ENCODE data around the gene SPPL3. TPM values are rescaled to one million over a fixed set of nuclear protein-coding genes. Genes with fewer than 3 reads are reported as not detected.

Gene SPPL3
- total RNA-seq, 1 donor from 2014 or later = 25.8 TPM

DNA sequence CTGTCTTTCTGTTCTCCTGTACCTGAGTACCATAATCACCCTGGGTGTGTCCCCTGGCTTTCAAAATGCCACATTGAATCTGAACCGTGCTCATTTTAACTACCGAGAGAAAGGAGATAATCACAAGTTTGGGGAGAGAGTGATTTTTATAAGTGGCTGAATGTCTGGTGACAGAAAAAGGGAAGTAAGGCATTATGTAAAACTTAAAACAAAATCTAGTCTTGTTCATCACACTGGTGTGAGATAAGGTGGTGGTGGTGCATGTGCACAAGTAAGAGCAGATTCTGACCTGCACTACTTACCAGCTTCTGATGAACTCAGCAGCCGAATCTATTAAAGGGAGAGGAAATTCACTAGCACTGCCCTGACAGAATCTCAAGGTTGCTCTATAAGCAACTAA, 56.3 kb downstream of the SPPL3 start:
- no peaks in the 10 kb centered on the region for H3K36me3 ChIP-seq
- no peak for DNase-seq (ENCODE audit: low spot score)
- TF ChIP-seq, protein P1, sequence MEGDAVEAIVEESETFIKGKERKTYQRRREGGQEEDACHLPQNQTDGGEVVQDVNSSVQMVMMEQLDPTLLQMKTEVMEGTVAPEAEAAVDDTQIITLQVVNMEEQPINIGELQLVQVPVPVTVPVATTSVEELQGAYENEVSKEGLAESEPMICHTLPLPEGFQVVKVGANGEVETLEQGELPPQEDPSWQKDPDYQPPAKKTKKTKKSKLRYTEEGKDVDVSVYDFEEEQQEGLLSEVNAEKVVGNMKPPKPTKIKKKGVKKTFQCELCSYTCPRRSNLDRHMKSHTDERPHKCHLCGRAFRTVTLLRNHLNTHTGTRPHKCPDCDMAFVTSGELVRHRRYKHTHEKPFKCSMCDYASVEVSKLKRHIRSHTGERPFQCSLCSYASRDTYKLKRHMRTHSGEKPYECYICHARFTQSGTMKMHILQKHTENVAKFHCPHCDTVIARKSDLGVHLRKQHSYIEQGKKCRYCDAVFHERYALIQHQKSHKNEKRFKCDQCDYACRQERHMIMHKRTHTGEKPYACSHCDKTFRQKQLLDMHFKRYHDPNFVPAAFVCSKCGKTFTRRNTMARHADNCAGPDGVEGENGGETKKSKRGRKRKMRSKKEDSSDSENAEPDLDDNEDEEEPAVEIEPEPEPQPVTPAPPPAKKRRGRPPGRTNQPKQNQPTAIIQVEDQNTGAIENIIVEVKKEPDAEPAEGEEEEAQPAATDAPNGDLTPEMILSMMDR (IDR thresholded peaks at IDR 0.05) = no peak
- TF ChIP-seq EZH2 (IDR thresholded peaks at IDR 0.05) (no peak), EZH2phosphoT487 (IDR thresholded peaks at IDR 0.05) (no peak)
- H4K20me1 ChIP-seq (ENCODE audit: low read depth) = peaks cover 67% of the 10 kb centered on the region
- Mint-ChIP-seq H3K9me3 (no peaks in the 10 kb centered on the region), H3K27me3 (ENCODE audit: insufficient read depth, low read depth) (no peaks in the 10 kb centered on the region), H3K36me3 (no peaks in the 10 kb centered on the region), H3K27ac (no peak overlapping the region), H3K4me1 (peaks cover 8% of the 10 kb centered on the region), H3K4me3 (no peak overlapping the region)
- H3F3A ChIP-seq (ENCODE audit: low read depth) = peaks cover 9% of the 10 kb centered on the region
- peaks cover 68% of the 10 kb centered on the region for H3K79me2 ChIP-seq (ENCODE audit: low read depth)
- no peak overlapping the region for H3K4me2 ChIP-seq
- no peak overlapping the region for H3K4me3 ChIP-seq
- H3K4me1 ChIP-seq = peaks cover 2% of the 10 kb centered on the region
- no peaks in the 10 kb centered on the region for H3K27me3 ChIP-seq
- H3K9me3 ChIP-seq (ENCODE audit: low read depth) = no peaks in the 10 kb centered on the region
- no peak overlapping the region for H3K27ac ChIP-seq
- no peak overlapping the region for H2AFZ ChIP-seq (replicated peaks)
- H3K9ac ChIP-seq = no peak overlapping the region

DNA sequence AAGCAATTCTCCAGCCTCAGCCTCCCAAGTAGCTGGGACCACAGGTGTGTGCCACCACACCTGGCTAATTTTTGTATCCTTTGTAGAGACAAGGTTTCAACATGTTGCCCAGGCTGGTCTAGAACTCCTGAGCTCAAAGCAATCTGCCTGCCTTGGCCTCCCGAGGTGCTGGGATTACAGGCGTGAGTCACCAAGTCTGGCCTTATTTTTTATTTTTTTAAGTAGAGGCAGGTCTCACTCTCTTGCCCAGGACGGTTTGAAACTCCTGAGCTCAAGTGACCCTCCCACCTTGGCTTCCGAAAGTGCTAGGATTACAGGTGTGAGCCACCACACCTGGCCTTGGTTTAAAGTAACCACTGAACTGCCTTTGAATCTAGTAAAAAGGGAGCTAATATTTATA, 56.8 kb downstream of the SPPL3 start:
- Mint-ChIP-seq H3K36me3 (no peaks in the 10 kb centered on the region), H3K4me1 (peaks cover 10% of the 10 kb centered on the region), H3K4me3 (no peak overlapping the region), H3K27me3 (ENCODE audit: insufficient read depth, low read depth) (no peaks in the 10 kb centered on the region), H3K9me3 (no peaks in the 10 kb centered on the region), H3K27ac (no peak overlapping the region)
- H3K4me3 ChIP-seq = no peak overlapping the region
- no peaks in the 10 kb centered on the region for H3K27me3 ChIP-seq
- no peaks in the 10 kb centered on the region for H3K9me3 ChIP-seq (ENCODE audit: low read depth)
- H3K79me2 ChIP-seq (ENCODE audit: low read depth) = peaks cover 68% of the 10 kb centered on the region
- H3K27ac ChIP-seq = no peak overlapping the region
- peaks cover 9% of the 10 kb centered on the region for H3F3A ChIP-seq (ENCODE audit: low read depth)
- no peak overlapping the region for H2AFZ ChIP-seq (replicated peaks)
- H4K20me1 ChIP-seq (ENCODE audit: low read depth) = peaks cover 70% of the 10 kb centered on the region
- no peak overlapping the region for H3K4me2 ChIP-seq
- H3K9ac ChIP-seq = no peak overlapping the region
- H3K4me1 ChIP-seq = peaks cover 6% of the 10 kb centered on the region
- DNase-seq (ENCODE audit: low spot score) = no peak
- TF ChIP-seq EZH2 (IDR thresholded peaks at IDR 0.05) = no peak
- TF ChIP-seq, protein P1 (IDR thresholded peaks at IDR 0.05) = no peak
- TF ChIP-seq EZH2phosphoT487 (IDR thresholded peaks at IDR 0.05) = no peak
- no peaks in the 10 kb centered on the region for H3K36me3 ChIP-seq

DNA sequence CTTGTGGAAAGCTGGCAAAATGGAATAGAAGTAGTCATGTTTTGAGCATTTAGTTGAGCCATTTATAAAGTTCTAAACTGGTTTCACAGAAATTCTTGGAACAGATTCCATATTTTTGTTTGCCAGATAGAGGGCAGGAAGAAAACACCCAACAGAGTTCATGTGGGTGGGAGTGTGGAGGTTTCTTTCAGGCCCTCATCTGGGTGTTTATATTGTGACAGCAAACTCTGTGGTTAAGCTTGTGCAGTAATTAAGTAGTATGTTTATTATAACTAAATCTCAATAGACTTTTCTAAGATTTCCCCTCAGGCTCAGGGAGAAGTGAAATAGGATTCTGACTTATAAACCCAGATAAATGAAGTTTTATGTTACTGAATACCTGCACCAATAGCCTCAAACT, 57.4 kb downstream of the SPPL3 start:
- H3K27ac ChIP-seq = no peak overlapping the region

More for the DNA sequence above, 57.4 kb downstream of the SPPL3 start:
- Histone ChIP-seq H2AFZ (replicated peaks) (no peak overlapping the region), H3K4me2 (no peak overlapping the region), H3K4me1 (peaks cover 9% of the 10 kb centered on the region), H3K9me3 (ENCODE audit: low read depth) (no peaks in the 10 kb centered on the region), H3F3A (ENCODE audit: low read depth) (peaks cover 8% of the 10 kb centered on the region), H4K20me1 (ENCODE audit: low read depth) (peaks cover 73% of the 10 kb centered on the region), H3K79me2 (ENCODE audit: low read depth) (peaks cover 69% of the 10 kb centered on the region), H3K9ac (no peak overlapping the region), H3K27me3 (no peaks in the 10 kb centered on the region), H3K36me3 (no peaks in the 10 kb centered on the region), H3K4me3 (no peak overlapping the region)
- Mint-ChIP-seq H3K27me3 (ENCODE audit: insufficient read depth, low read depth) (no peaks in the 10 kb centered on the region), H3K4me3 (no peak overlapping the region), H3K9me3 (no peaks in the 10 kb centered on the region), H3K27ac (no peak overlapping the region), H3K4me1 (peaks cover 10% of the 10 kb centered on the region), H3K36me3 (no peaks in the 10 kb centered on the region)
- TF ChIP-seq EZH2phosphoT487 (IDR thresholded peaks at IDR 0.05) = no peak
- TF ChIP-seq EZH2 (IDR thresholded peaks at IDR 0.05) = no peak
- TF ChIP-seq, protein P1 (IDR thresholded peaks at IDR 0.05) = no peak
- no peak for DNase-seq (ENCODE audit: low spot score)
